IMR-90 (cell line): ENCODE data around the gene SMIM9.

ENCODE experiments used
- CTCF ChIP-seq: conservative IDR thresholded peaks from 2 replicates; pipeline ENCODE4 v1.5.1; 2012; ENCODE audit warnings: mild to moderate bottlenecking, low read depth, low read length, improper control_type of control experiment
- FOS ChIP-seq: fragments of 150-350 bp; IDR thresholded peaks from 2 replicates; pipeline ENCODE4 v1.6.1; 2016; ENCODE audit warnings: low read depth, low read length
- MXI1 ChIP-seq: IDR thresholded peaks from 2 replicates; pipeline ENCODE4 v1.6.1; 2012; ENCODE audit warnings: low read depth, mild to moderate bottlenecking, low read length, moderate library complexity, borderline replicate concordance
- POLR2A ChIP-seq: IDR thresholded peaks from 2 replicates; pipeline ENCODE4 v1.6.1; 2012; ENCODE audit warnings: mild to moderate bottlenecking, low read depth, low read length

- TF ChIP-seq POLR2A, result no peak
- TF ChIP-seq MXI1, result no peak
- no peak for TF ChIP-seq CTCF
- TF ChIP-seq FOS, result no peak
Measured at GRCh38 chrX:154799556-154800348, 34.7 kb downstream of the SMIM9 start.
